Measurements from ENCODE around the gene PIH1D2.

DNA sequence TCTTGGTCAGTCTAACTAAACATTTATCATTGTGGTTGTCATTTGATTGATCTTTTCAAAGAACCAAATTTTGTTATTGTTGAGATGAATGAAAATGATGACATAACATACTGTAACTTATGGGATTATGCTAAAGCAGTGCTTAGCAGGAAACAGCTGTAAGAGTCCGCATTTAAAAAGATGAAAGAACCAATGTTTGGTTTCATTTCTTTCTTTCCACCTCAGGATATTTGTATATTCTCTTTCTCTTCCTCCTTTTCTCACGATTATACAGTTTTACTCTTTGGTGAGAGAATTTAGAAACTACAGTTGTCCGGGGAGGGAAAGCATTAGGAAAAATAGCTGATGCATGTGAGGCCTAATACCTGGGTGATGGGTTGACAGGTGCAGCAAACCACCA, 23.1 kb downstream of the PIH1D2 start:
- no peak for TF ChIP-seq CTCF (IDR thresholded peaks at IDR 0.05)
- TF ChIP-seq POLR2A (IDR thresholded peaks at IDR 0.05) = no peak
